HL-60 (cell line): ENCODE results near the gene RPL35A.

Experiments
- DNase-seq, 2 experiments: peaks; one replicate each; pipeline ENCODE4 v3.0.0-alpha.2; 2010 to 2020; ENCODE audit warnings: low read depth in 1 of 2, low spot score in 1 of 2
- H3K27ac ChIP-seq: fragments of 250-450 bp; sonication (Bioruptor Pico); replicated peaks from 2 replicates; pipeline ENCODE4 v1.5.1; 2020; ENCODE audit warnings: mild to moderate bottlenecking, moderate library complexity
- H3K27me3 ChIP-seq: fragments of 250-450 bp; sonication (Bioruptor Pico); 2 replicates; pipeline ENCODE4 v1.5.1; 2021; ENCODE audit warnings: mild to moderate bottlenecking, moderate library complexity; ENCODE audit not compliant: insufficient read depth, poor library complexity, severe bottlenecking
- H3K4me3 ChIP-seq: replicated peaks from 2 replicates; pipeline ENCODE4 v1.5.1; 2011; ENCODE audit warnings: mild to moderate bottlenecking, control low read depth, low read length; ENCODE audit not compliant: insufficient read depth
- GABPA ChIP-seq: IDR thresholded peaks from 2 replicates; pipeline ENCODE4 v1.6.1; 2012; ENCODE audit warnings: low read depth
- POLR2AphosphoS5 ChIP-seq: IDR thresholded peaks from 2 replicates; pipeline ENCODE4 v1.6.1; 2012; ENCODE audit warnings: low read depth
- SPI1 ChIP-seq: IDR thresholded peaks from 2 replicates; pipeline ENCODE4 v1.6.1; 2012; ENCODE audit warnings: low read depth, mild to moderate bottlenecking, borderline replicate concordance
- TF ChIP-seq, protein P1 (sequence below): IDR thresholded peaks from one replicate; pipeline ENCODE4 v1.5.1; 2011; ENCODE audit warnings: low read length, control low read depth, inconsistent platforms; ENCODE audit not compliant: insufficient read depth
- TF ChIP-seq, protein P2 (sequence below): IDR thresholded peaks from 2 replicates; pipeline ENCODE4 v1.6.1; 2012; ENCODE audit warnings: low read depth; ENCODE audit not compliant: insufficient replicate concordance

The RPL35A gene

DNA sequence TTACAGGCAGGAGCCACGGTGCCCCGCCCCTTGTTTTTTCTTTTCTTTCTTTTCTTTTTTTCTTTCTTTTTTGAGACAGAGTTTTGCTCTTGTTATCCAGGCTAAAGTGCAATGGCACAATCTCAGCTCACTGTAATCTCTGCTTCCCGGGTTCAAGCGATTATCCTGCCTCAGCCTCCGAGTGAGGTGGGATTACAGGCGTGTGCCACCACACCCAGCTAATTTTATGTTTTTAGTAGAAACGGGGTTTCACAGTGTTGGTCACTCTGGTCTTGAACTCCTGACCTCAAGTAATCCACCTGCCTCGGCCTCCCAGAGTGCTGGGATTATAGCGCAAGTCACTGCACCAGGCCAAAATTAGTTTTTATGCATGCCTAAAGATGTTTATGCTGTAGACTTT is 2.5 kb downstream of the RPL35A start:
- DNase-seq: no peak
- H3K27me3 ChIP-seq: no peaks in the 10 kb centered on the region
- H3K27ac ChIP-seq: no peak overlapping the region; the same call in 1 of the 2 replicates
- TF ChIP-seq SPI1 (no peak), GABPA (no peak), POLR2AphosphoS5 (no peak)
- TF ChIP-seq, protein P1, sequence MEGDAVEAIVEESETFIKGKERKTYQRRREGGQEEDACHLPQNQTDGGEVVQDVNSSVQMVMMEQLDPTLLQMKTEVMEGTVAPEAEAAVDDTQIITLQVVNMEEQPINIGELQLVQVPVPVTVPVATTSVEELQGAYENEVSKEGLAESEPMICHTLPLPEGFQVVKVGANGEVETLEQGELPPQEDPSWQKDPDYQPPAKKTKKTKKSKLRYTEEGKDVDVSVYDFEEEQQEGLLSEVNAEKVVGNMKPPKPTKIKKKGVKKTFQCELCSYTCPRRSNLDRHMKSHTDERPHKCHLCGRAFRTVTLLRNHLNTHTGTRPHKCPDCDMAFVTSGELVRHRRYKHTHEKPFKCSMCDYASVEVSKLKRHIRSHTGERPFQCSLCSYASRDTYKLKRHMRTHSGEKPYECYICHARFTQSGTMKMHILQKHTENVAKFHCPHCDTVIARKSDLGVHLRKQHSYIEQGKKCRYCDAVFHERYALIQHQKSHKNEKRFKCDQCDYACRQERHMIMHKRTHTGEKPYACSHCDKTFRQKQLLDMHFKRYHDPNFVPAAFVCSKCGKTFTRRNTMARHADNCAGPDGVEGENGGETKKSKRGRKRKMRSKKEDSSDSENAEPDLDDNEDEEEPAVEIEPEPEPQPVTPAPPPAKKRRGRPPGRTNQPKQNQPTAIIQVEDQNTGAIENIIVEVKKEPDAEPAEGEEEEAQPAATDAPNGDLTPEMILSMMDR: no peak
- TF ChIP-seq, protein P2, sequence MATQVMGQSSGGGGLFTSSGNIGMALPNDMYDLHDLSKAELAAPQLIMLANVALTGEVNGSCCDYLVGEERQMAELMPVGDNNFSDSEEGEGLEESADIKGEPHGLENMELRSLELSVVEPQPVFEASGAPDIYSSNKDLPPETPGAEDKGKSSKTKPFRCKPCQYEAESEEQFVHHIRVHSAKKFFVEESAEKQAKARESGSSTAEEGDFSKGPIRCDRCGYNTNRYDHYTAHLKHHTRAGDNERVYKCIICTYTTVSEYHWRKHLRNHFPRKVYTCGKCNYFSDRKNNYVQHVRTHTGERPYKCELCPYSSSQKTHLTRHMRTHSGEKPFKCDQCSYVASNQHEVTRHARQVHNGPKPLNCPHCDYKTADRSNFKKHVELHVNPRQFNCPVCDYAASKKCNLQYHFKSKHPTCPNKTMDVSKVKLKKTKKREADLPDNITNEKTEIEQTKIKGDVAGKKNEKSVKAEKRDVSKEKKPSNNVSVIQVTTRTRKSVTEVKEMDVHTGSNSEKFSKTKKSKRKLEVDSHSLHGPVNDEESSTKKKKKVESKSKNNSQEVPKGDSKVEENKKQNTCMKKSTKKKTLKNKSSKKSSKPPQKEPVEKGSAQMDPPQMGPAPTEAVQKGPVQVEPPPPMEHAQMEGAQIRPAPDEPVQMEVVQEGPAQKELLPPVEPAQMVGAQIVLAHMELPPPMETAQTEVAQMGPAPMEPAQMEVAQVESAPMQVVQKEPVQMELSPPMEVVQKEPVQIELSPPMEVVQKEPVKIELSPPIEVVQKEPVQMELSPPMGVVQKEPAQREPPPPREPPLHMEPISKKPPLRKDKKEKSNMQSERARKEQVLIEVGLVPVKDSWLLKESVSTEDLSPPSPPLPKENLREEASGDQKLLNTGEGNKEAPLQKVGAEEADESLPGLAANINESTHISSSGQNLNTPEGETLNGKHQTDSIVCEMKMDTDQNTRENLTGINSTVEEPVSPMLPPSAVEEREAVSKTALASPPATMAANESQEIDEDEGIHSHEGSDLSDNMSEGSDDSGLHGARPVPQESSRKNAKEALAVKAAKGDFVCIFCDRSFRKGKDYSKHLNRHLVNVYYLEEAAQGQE: no peak
- H3K4me3 ChIP-seq: peak overlapping the region; percentile 6; the same call in 1 of the 2 replicates

DNA sequence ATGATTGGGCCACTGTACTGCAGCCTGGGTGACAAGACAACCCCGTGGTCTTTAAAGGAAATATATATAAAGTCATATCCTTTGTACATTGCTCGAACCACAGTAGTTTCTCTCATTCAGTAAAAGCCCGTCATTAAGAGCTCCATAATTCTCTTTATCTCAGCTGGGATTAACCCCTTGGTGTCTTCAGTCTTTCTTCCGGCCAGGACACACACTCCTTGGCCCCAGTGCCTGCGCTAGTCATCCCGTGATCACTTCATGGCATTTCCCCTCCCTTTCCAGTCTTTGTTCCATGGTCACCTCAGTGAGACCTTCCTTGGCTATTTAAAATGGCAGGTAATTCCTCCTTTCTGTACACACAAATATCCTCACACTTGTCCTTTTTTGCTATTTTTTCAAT is 3.3 kb downstream of the RPL35A start:
- Histone ChIP-seq H3K27ac (no peak overlapping the region), H3K4me3 (no peak overlapping the region)

DNA sequence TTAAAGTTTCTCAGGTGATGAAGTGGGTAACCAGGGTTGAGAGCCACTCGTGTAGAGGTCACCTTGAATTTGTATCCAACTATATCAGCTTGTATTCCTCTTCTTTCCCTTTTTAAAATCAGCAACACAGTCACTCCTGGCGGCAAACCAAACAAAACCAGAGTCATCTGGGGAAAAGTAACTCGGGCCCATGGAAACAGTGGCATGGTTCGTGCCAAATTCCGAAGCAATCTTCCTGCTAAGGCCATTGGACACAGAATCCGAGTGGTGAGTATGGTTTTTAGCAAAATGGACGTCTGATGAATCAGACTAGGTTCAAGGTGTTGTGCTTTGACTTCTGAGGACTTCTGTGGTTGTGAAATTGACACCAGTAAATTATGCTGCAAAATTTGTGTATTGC is 3.9 kb downstream of the RPL35A start:
- DNase-seq: no peak
- H3K4me3 ChIP-seq: no peak overlapping the region
- no peak overlapping the region for H3K27ac ChIP-seq
- TF ChIP-seq, protein P2: no peak
- TF ChIP-seq SPI1 (no peak), GABPA (no peak), POLR2AphosphoS5 (no peak)
- TF ChIP-seq, protein P1: no peak
- no peaks in the 10 kb centered on the region for H3K27me3 ChIP-seq

More for the DNA sequence above, 3.3 kb downstream of the RPL35A start:
- no peak for DNase-seq
- TF ChIP-seq, protein P1: no peak
- TF ChIP-seq, protein P2: no peak
- TF ChIP-seq POLR2AphosphoS5 (no peak), SPI1 (no peak), GABPA (no peak)
- H3K27me3 ChIP-seq: no peaks in the 10 kb centered on the region
